IPS DF 6.9 (cell line): ENCODE results near the gene IMP4.

Experiments used
- DNase-seq: peaks from one replicate; pipeline ENCODE4 v3.0.0-alpha.2; 2013; ENCODE audit warnings: low read depth, low spot score
- H3K27ac ChIP-seq: one replicate; pipeline ENCODE4 v1.5.1; 2013; ENCODE audit warnings: low read length, control low read depth
- H3K27me3 ChIP-seq: 2 replicates; pipeline ENCODE4 v1.6.1; 2013; ENCODE audit warnings: mild to moderate bottlenecking, low read length; ENCODE audit not compliant: control insufficient read depth, insufficient read depth
- H3K36me3 ChIP-seq: 2 replicates; pipeline ENCODE4 v1.6.1; 2013; ENCODE audit warnings: low read length; ENCODE audit not compliant: control insufficient read depth, insufficient read depth
- H3K4me1 ChIP-seq: 2 replicates; pipeline ENCODE4 v1.6.1; 2013; ENCODE audit warnings: low read length; ENCODE audit not compliant: control insufficient read depth, insufficient read depth
- H3K4me3 ChIP-seq: 2 replicates; pipeline ENCODE4 v1.5.1; 2013; ENCODE audit warnings: mild to moderate bottlenecking, low read length
- H3K9me3 ChIP-seq: 2 replicates; pipeline ENCODE4 v1.6.1; 2013; ENCODE audit warnings: low read length, inconsistent platforms; ENCODE audit not compliant: control insufficient read depth, insufficient read depth
- whole genome bisulfite sequencing: extraction: QIAGEN DNeasy Blood & Tissue Kit; methylation state at CpG from one replicate; pipeline ENCODE4 v1.1.7; 2013; ENCODE audit warnings: mixed read lengths, missing lambda C conversion rate; ENCODE audit not compliant: insufficient read length, insufficient coverage; 5-methylcytosine and 5-hydroxymethylcytosine counted together

The IMP4 gene

DNA sequence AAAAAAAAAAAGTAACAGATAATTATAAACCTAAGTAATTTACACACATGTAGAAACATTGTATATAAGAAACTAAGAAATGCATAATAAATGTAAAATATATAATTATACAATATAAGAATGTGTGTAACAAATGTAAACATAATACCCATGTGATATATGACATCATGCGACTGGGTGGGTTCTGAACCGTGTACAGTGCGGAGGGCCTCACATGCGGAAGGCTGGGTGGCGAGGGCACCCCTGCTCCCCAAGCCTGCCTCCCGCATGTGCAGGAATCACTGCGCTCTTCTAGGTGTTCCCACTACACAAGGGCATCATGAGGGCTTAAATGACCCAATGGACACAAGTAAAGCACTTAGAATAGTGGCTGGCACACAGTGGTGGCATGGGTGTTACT lies 15.2 kb downstream of the IMP4 start:
- H3K9me3 ChIP-seq = no peaks in the 10 kb centered on the region
- WGBS = no CpG with 5 or more reads among the region's 7 CpGs
- no peak overlapping the region for H3K4me3 ChIP-seq
- no peaks in the 10 kb centered on the region for H3K36me3 ChIP-seq
- no peaks in the 10 kb centered on the region for H3K4me1 ChIP-seq
- DNase-seq = no peak
- H3K27ac ChIP-seq = no peak overlapping the region
- H3K27me3 ChIP-seq = peaks cover 7% of the 10 kb centered on the region; the same call in 1 of the 2 replicates

DNA sequence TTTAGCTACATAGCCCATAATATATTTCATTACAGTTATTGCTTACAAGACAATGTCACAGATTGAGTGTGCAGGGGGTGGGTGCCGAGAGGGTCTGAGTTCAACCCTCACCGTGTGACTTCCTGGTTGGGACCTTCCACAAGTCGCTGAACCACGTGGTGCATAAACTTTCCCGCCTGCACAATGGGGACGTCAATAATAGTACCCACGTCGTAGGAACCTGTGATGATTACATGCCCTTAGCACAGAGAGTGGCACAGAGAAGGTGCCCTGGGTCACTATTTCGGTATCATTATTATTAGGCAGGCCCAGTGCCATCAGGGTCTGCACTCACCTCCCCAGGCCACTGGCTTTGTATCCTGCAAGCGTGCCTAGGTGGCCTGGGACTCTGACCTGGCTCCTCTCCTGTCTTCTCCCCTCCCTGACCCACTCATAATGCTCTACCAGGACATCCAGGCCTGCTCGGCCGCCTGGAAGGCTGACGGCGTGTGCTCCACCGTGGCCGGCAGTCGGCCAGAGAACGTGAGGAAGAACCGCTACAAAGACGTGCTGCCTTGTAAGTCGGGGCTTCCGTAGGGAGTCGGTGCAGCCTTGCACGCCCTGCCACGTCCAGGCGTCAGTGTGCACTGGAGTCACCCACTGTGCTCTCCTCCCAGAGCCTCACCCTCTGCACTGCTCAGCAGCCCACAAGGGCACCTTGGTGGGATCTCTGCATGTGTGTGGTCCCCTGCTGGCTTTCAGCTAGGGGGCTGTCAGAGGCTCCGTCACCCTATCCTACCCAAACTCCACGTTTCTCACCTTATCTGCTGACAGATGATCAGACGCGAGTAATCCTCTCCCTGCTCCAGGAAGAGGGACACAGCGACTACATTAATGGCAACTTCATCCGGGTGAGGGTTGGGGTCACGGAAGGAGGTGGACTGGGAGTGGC lies 16.0 kb downstream of the IMP4 start:
- no peak for DNase-seq
- Histone ChIP-seq H3K4me1 (no peaks in the 10 kb centered on the region), H3K36me3 (no peaks in the 10 kb centered on the region), H3K27me3 (peaks cover 7% of the 10 kb centered on the region; the same call in 1 of the 2 replicates), H3K4me3 (no peak overlapping the region), H3K27ac (no peak overlapping the region), H3K9me3 (no peaks in the 10 kb centered on the region)
- no CpG with 5 or more reads among the region's 33 CpGs for WGBS

DNA sequence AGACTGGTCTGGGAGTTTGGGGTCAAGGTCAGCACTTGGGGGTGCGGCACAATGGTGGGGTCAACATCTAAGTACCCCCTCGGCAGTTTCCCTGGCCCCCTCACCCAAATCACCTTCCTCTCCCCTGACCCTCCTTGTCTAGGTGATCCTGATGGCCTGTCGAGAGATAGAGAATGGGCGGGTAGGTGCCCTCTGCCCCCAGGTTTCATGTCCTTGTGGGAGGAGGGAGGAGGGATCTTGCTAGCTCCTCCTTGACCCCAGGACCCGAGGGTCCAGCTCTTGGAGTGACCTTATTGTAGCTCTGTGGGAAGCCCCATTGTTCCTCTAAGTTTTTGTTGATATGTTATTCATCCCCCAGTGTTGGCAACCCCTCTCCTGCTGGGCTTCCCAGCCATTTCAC lies 16.8 kb downstream of the IMP4 start:
- H3K36me3 ChIP-seq = no peaks in the 10 kb centered on the region
- no CpG with 5 or more reads among the region's 5 CpGs for WGBS
- H3K27ac ChIP-seq = no peak overlapping the region
- H3K9me3 ChIP-seq = no peaks in the 10 kb centered on the region
- no peak for DNase-seq
- no peaks in the 10 kb centered on the region for H3K4me1 ChIP-seq
- H3K27me3 ChIP-seq = peaks cover 7% of the 10 kb centered on the region; the same call in 1 of the 2 replicates
- H3K4me3 ChIP-seq = no peak overlapping the region

DNA sequence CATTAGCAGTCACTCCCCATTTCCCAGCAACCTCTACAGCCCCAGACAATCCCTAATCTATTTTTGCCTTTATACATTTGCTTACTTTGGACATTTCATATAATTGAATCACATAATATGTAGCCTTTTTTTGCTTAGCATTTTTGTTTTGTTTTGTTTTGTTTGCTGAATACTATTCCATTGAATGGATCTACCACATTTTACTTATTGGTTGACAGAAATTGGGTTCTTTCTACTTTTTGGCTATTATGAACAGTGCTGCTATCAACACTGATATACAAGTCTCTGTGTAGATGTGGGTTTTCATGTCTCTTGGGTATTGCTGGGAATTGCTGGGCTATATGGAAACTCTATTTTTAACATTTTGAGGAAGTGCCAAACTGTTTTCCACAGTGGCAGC lies 20.8 kb downstream of the IMP4 start:
- no peaks in the 10 kb centered on the region for H3K27me3 ChIP-seq
- no peaks in the 10 kb centered on the region for H3K36me3 ChIP-seq
- H3K9me3 ChIP-seq = no peaks in the 10 kb centered on the region
- no peak for DNase-seq
- no peak overlapping the region for H3K4me3 ChIP-seq
- H3K4me1 ChIP-seq = no peaks in the 10 kb centered on the region
- H3K27ac ChIP-seq = no peak overlapping the region

DNA sequence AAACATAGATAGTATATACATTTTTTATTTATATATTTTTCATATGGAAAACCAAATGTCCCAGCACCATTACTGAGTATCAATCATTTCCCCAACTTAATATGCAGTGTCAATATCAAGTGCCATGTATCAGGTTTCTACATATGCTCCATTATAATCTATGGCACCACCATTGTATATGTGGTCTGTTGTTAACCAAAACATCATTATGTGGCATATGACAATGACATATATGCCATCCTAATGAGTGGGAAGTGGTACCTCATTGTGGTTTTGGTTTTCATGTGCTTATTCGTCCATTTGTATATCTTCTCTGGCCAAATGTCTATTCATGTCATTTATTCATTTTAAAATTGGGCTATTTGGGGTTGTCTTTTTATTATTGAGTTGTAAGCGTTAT lies 22.4 kb downstream of the IMP4 start:
- H3K27me3 ChIP-seq = no peaks in the 10 kb centered on the region
- no CpG with 5 or more reads among the region's 2 CpGs for WGBS
- H3K9me3 ChIP-seq = no peaks in the 10 kb centered on the region
- H3K36me3 ChIP-seq = no peaks in the 10 kb centered on the region
- H3K4me3 ChIP-seq = no peak overlapping the region
- no peak overlapping the region for H3K27ac ChIP-seq
- no peaks in the 10 kb centered on the region for H3K4me1 ChIP-seq
- no peak for DNase-seq

DNA sequence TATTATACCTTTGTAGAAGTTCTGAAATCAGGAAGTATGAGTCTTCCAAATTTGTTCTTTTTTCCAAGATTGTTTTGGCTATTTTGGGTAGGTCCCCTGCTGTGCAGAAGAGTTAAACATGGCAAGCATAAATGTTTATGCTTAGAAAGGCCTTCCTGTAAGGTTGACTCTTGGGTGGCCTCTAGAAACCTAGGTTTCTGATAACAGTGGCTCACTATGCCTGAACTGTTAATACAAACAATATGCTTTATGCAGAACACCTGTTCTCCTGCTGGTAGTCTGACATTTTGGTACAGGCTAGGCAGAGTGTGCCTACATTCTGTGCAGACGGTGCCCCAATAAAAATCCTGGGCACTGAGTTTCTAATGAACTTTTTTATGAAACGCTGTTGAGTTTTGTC lies 23.3 kb downstream of the IMP4 start:
- no peak for DNase-seq
- H3K4me1 ChIP-seq = no peaks in the 10 kb centered on the region
- H3K27ac ChIP-seq = no peak overlapping the region
- no peaks in the 10 kb centered on the region for H3K9me3 ChIP-seq
- WGBS = no CpG with 5 or more reads among the region's 2 CpGs
- no peaks in the 10 kb centered on the region; the same call in 1 of the 2 replicates for H3K36me3 ChIP-seq
- no peak overlapping the region for H3K4me3 ChIP-seq
- H3K27me3 ChIP-seq = no peaks in the 10 kb centered on the region

DNA sequence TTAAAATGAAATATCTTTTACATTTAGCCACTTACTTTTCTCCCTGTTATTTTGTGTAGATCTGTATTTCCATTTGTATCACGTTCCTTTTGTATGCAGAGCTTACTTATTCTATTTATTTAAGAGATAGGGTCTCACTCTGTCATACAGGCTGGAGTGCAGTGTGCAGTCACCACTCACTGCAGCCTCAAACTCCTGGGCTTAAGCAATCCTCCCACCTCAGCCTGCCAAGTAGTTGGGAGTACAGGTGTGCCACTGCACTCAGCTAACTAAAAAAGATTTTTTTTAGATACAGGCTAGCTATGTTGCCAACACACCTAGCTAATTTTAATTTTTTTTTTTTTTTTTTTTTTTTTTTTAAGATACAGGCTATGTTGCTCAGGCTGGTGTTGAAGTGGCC lies 24.0 kb downstream of the IMP4 start:
- WGBS = no CpG with 5 or more reads among the region's 1 CpG

DNA sequence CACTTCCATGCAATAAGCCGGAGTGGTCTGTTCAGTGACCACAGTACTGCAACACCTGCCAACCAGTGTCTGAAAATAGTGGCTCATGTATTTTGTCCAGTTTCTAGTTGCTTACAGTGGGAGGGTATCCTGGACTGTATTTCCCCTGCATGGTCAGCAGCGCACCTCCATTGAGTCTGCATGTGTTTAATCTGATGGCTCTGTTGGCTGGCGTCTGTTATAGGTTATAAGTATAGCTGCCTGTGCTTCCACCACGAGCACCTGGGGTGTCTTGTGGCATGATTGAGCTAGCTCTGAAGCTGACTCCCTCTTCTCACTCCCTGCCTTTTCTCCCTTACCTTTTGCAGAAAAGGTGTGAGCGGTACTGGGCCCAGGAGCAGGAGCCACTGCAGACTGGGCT lies 26.1 kb downstream of the IMP4 start:
- Histone ChIP-seq H3K4me1 (no peaks in the 10 kb centered on the region), H3K27me3 (no peaks in the 10 kb centered on the region), H3K4me3 (no peak overlapping the region), H3K36me3 (no peaks in the 10 kb centered on the region; the same call in 1 of the 2 replicates), H3K27ac (no peak overlapping the region), H3K9me3 (no peaks in the 10 kb centered on the region)
- no peak for DNase-seq
- WGBS = no CpG with 5 or more reads among the region's 5 CpGs

More for the DNA sequence above, 24.0 kb downstream of the IMP4 start:
- Histone ChIP-seq H3K36me3 (no peaks in the 10 kb centered on the region; the same call in 1 of the 2 replicates), H3K4me1 (no peaks in the 10 kb centered on the region), H3K27ac (no peak overlapping the region), H3K9me3 (no peaks in the 10 kb centered on the region), H3K27me3 (no peaks in the 10 kb centered on the region), H3K4me3 (no peak overlapping the region)
- no peak for DNase-seq

DNA sequence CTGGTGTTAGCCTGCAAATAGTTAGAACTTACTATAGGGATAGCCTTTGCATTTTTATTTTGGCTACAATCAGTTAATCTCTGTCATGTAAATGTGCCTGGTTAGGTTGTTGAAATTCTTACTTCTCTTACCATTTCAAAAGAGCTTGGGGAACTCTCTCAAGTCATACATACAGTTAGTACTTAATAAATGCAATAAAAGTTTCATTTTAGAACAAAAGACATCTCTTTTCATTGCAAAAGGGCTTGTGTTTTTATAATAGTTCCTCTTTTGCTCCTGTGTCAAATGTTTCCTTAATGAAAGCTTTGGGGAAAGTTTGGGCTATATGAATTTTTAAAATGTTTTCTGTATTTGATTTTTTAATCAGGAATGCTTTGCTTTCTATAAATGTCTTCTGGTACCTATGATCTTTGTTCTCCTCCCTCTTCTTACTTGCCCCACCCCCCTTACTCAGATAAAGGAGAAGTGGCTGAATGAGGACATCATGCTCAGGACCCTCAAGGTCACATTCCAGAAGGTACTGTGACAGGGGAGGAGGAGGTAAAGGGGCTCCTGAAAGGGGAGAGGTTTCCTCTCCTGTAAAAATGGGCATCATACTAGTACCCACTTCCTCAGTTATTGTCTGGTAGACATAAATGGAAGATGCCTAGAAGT lies 26.7 kb downstream of the IMP4 start:
- no peaks in the 10 kb centered on the region for H3K27me3 ChIP-seq
- no peak for DNase-seq
- H3K4me1 ChIP-seq = no peaks in the 10 kb centered on the region
- no peaks in the 10 kb centered on the region for H3K9me3 ChIP-seq
- H3K36me3 ChIP-seq = no peaks in the 10 kb centered on the region; the same call in 1 of the 2 replicates
- no peak overlapping the region for H3K4me3 ChIP-seq
- no peak overlapping the region for H3K27ac ChIP-seq

DNA sequence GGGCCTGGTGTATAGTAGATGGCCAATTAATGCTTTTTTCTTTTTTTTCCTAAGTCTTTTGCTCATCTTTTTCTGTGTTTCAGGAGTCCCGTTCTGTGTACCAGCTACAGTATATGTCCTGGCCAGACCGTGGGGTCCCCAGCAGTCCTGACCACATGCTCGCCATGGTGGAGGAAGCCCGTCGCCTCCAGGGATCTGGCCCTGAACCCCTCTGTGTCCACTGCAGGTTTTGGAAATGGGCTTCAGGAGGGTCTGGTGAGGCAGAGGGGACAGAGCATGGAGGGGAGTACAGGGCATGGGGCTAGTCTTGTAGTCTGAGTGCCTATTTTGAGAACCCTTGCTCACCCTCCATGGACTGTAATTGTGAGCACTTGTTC lies 27.3 kb downstream of the IMP4 start:
- Histone ChIP-seq H3K9me3 (no peaks in the 10 kb centered on the region), H3K4me3 (no peak overlapping the region), H3K4me1 (no peaks in the 10 kb centered on the region), H3K36me3 (no peaks in the 10 kb centered on the region; the same call in 1 of the 2 replicates), H3K27me3 (no peaks in the 10 kb centered on the region), H3K27ac (no peak overlapping the region)
- no peak for DNase-seq
- no CpG with 5 or more reads among the region's 5 CpGs for WGBS
